GM12873 (cell line): ENCODE data around the gene ECM2.

Experiments used
- TF ChIP-seq, protein P1 (sequence below): IDR thresholded peaks from 2 replicates; pipeline ENCODE4 v1.5.1; 2012; ENCODE audit warnings: low read depth, mild to moderate bottlenecking, moderate library complexity, low read length, control low read depth; ENCODE audit not compliant: insufficient read depth; ENCODE audit errors: missing control alignments

Gene ECM2

DNA sequence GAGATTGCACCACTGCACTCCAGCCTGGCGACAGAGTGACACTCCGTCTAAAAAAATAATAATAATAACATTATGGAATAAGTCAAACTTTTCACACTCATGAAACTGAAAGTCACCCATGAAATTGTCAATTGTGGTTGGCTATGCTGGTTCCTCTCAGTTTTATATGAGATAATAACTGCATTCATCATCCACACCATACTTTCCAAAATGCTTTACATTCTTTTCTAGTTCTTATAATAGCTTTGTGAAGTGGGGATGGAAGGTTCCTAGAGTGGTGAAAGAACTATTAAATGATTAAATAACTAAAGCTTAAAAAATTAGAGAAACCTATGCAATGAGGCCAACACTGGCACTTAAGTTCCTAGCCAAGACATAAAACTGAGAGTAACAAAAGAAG, 40.9 kb downstream of the ECM2 start:
- TF ChIP-seq, protein P1, sequence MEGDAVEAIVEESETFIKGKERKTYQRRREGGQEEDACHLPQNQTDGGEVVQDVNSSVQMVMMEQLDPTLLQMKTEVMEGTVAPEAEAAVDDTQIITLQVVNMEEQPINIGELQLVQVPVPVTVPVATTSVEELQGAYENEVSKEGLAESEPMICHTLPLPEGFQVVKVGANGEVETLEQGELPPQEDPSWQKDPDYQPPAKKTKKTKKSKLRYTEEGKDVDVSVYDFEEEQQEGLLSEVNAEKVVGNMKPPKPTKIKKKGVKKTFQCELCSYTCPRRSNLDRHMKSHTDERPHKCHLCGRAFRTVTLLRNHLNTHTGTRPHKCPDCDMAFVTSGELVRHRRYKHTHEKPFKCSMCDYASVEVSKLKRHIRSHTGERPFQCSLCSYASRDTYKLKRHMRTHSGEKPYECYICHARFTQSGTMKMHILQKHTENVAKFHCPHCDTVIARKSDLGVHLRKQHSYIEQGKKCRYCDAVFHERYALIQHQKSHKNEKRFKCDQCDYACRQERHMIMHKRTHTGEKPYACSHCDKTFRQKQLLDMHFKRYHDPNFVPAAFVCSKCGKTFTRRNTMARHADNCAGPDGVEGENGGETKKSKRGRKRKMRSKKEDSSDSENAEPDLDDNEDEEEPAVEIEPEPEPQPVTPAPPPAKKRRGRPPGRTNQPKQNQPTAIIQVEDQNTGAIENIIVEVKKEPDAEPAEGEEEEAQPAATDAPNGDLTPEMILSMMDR = no peak

DNA sequence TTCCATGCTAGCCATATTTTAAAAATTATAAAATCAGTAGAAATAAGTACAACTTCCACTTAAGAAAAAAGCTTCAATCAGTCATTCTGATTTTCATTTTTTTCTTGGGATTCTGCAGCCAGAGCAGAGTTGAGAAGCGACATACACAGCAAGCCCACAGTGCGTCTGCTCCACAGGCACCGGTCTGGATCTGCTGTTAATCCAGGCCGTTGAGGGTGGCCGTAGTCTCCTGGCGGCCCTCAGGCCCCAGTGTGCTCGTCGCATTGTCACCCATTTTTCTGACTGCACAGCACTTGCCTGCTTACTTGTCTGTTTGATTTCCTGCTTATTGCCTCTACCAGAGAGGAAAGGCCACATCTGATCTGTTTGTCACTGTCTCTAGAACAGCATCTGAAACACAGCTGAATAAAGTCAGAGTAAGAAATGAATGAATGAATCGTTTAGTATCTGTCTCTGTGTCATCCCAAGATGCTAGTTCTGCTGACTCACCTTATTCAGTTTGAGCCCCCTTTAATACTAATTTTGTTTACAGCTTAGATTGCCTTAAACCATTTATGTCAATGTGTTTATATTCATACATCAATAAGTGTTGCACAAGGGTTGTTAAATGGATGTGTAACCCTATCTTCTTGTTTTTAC, 41.9 kb downstream of the ECM2 start:
- TF ChIP-seq, protein P1 = no peak

DNA sequence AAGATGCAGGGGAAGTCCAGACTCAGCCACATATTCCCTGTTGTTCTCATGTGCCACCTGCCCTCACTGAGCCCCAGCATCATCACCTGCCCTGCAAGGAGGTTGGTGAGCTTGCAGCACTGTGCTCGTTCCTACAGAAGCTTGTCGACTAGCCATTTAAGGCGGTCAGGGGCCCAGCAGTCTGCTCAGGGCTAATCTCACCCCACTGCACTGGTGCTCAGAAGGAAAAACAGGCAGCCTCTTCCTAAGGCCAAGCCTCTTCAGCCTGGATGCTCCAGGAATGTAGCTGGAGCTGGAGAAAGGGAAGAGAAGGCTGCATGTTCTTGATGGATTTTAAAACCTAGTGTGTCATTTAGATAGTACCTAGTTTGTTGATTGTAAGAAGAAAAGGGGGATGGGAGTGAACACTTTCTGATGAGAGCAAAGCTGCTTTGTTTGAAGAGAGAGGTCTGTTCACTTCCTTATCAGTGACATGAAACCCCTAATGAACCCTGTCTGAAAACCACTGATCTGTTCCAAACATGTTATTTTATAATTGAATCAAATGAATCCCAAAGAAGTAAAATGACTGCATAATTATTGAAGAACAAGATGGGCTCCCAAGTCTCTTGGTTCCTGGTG, 42.9 kb downstream of the ECM2 start:
- TF ChIP-seq, protein P1 = no peak

DNA sequence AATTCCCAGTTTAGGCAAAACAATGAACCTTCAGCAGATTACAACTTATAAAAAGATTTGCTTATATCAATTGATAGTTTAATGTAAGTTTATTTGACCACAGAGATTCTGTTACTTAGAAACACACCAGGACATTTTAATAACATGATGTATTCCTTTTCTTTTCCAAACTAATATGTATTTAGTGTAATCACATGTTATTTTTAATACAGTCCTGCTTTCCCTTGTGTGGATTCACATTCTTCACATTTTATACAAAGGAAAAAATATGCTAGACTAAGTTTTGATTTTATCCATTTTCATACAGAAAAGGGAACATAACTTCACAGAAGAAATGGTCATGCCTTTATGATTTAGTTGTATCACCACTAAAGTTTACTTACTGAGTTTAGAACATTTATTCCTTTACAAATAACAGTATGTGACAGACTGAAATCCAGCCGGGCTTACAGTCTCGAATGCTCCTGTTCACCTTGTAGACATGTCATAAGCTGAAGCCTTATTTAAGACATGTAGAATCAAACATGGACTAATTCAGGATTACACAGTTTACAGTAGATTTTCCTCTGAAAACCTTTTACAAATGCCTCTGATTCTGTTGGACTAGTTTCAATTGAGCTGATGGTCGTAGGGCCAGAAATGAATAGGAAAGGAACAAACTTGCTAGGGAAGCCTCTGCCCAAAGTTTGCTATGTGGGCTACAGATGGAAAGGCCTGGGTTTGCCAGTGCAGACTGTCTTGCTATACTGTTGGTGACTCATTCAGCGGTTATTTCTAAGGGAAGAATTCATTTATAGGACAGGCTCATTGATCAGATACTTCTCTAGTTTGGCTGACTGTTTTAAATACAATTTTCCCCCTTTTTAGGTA, 46.9 kb downstream of the ECM2 start:
- TF ChIP-seq, protein P1 = no peak

DNA sequence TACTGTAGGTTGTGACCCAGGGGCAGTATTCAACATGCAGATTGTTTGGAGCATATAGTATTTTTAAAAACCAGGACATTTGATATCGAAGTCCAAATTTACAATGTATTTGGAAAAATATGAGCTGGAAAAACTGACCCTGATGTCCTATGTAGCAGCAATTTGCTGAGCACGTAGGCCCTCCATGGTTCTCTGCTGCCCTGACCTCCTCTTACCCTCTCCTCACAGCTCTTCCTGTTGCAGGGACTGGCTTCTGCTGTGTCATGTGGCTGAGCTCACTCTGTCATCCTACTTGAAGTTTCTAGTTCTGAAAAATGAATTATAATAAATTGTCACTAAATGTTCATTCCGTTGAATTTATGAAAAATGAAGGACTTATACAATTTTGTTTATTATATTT, 49.4 kb downstream of the ECM2 start:
- TF ChIP-seq, protein P1 = no peak

DNA sequence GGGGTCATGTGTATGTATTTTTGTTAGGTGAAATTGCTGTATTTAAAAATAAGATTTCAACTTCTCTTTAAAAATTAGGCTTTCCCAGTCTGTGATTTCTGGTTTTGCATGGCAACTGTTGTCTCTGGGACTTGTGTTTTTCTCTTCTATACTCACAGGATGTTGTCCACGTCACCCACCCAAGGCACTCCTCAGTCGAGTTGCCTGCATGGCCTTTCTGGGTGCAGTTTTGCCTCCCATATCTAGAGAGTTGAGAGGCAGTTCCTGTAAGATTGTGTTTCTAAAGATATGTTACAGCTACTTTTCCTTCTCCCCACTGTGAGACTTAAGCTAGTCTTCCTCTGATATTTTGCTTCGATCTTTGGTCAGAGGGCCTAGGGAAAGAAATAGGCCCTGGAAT, 51.2 kb downstream of the ECM2 start:
- TF ChIP-seq, protein P1 = no peak
